ENCODE data around the gene OR1D5.
"Not testable (repeated sequence)": the region's sequence is repeated elsewhere in the genome, so short reads cannot be mapped to it uniquely, and the experiment has no call there.

OR1D5 gene

GRCh38 chr17:3030852-3031470, 32.4 kb downstream of the OR1D5 start:
- DNase-seq: not testable (repeated sequence)

GRCh38 chr17:3030096-3030495, 33.3 kb downstream of the OR1D5 start:
- DNase-seq: no peak

DNA sequence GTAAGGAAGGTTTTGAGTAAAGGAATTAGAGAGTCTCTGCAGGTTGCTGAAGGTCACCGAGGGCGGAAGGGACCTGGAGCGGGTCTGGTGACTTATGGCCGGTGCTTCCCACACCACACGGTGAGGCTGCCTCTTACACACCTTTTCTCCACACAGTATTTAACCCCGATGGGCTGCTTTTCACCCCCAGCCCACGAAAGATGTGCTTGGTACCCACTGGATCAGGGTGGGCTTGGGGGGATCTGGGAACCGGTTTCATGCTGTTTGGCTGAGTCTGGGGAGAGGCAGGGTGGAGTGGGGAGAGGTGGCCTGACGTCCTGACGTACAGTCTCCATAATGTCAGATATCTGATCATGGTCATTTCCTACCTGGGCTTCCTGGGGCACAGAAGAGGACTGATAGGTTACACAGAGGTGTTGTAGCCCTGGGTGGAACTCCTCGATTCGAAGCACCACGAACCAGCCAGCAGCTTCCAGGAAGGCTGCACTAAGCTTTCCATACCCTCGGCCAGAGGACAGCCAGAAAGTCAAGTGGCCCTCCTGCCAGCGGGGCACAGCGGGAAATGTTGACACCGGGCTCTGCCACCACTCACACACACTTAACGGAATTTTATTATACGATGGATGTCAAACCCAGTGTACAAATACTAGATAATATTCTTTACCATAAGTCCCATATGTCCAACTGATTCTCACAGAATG, 34.0 kb downstream of the OR1D5 start:
- no peak for DNase-seq

- no peak for DNase-seq
Observed at GRCh38 chr17:3027786-3028532, 35.4 kb downstream of the OR1D5 start.

GRCh38 chr17:3026856-3027751, 36.3 kb downstream of the OR1D5 start:
- DNase-seq: no peak

- no peak for DNase-seq
Observed at GRCh38 chr17:3026125-3026855, 37.1 kb downstream of the OR1D5 start.

DNA sequence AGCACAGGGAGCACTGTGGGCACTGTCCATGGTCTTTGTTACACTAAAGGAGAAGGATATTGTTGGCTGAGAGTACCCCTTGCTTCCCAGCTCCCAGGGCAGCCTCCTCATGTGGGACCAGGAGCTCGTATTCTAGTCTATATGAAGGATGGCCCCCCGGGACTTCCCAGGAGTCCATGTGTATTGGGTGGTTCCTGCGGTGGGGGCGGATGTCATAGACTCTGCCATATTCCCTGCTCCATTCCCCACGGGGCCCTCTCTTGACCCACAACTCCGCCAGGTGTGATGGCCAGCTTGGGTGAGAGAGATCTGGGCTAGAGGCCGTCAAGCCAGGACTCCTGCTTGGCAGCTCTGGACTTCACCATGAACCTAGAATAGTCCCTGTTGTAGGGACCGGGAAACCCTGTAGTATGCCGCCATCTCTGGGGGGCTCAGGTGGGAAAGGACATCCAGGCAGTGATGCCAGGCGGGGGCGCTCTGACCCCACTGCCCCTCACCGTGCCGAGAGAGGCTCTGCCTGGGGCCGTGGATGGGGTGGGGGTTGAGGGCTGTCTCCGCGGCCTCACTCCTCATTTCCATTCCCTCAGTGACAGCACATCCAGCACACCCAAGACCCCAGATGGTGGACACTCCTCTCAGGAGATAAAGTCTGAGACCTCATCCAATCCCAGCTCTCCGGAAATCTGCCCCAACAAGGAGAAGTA, 37.8 kb downstream of the OR1D5 start:
- no peak for DNase-seq

DNA sequence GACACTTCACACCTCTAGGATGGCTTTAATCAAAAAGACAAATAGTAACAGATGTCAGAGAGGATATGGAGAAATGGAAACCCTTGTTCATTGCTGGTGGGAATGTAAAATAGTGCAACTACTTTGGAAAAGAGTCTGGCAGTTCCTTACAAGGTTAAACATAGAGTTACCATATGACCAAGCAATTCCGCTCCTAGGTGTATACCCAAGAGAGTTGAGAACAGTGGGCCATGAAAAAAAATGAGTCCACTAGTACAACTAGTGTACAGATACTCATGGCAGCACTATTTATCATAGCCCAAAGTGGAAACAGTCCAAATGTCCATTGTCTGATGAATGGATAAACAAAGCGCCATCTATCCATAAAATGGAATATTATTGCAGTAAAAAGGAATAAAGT, 39.1 kb downstream of the OR1D5 start:
- no peak for DNase-seq

DNA sequence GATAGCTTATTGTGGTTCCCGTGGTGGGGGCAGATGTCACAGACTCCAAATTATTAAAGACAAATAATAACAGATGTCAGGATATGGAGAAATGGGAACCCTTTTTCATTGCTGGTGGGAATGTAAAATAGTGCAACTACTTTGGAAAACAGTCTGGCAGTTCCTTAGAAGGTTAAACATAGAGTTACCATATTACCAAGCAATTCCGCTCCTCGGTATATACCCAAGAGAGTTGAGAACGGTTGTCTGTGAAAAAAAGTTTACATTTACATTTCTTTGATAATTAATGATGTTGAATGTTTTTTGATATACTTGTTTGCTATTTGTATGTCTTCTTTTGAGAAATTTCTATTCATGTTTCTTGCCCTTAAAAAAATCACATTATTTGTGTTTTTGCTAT, 41.2 kb downstream of the OR1D5 start:
- no peak for DNase-seq

DNA sequence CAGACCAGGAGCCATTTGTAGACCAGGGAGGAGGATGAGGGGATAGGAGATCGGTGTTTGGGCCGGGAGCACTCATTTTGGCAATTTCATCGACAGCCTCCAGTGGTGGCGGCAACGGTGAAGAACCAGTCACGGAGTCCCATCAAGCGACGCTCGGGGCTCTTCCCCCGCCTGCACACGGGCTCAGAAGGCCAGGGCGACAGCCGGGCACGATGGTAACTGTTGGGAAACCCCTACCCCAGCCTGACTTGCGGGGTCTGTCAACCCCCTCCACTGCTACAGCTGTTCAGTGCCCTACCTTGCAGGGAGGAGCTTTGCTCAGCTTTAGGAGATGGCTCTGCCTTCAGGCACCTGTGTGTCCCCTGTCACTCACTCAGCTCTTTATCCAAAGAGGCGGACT, 43.0 kb downstream of the OR1D5 start:
- no peak for DNase-seq

DNA sequence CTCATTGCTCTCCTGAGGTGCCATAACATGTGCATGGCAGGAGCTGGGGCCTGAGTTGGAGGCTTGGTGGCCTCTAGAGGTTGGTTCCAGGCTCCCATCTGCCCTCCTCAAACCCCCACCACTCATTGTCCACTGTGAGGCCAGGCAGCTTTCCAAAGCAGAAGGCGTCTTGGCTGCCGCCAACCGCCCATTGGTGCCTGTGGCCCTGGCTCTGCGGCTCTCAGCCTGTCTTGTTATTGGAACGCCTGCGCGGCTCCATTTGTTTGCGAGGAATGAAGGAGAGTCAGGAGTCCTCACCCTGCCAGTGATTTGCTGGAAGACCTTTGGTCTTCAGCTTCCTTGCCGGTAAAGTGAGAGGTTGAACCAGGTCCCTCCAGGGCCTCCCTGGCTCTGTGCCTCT, 43.6 kb downstream of the OR1D5 start:
- DNase-seq: no peak

GRCh38 chr17:3017936-3018335, 45.5 kb downstream of the OR1D5 start:
- no peak for DNase-seq

DNA sequence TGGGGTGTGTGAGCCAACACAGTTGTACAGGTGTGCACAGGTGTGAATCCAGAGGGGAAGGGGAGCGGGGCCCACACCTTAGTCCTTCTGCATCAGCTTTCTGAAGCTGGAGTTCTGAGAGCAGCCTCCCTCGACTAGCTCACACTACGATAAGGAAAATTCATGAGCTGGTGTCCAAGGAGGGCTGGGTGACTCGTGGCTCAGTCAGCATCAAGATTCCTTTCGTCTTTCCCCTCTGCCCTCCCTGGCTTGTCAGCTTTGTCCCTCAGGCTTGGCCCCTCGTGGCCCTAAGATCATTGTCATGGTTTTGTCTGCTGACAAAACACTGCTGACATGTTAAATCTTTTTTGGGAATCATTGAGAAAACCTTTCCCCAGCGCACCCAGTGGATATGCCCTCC, 47.5 kb downstream of the OR1D5 start:
- DNase-seq: no peak

- DNase-seq: peak; percentile 46
Observed at GRCh38 chr17:3012926-3013581, 50.4 kb downstream of the OR1D5 start.
